ENCODE data around the gene NCKIPSD. TPM values are rescaled to one million over a fixed set of nuclear protein-coding genes. Genes with fewer than 3 reads are reported as not detected.
"Not testable (repeated sequence)": the region's sequence is repeated elsewhere in the genome, so short reads cannot be mapped to it uniquely, and the experiment has no call there.

NCKIPSD gene
- total RNA-seq: 6.3 and 8.9 TPM in 2 replicates

DNA sequence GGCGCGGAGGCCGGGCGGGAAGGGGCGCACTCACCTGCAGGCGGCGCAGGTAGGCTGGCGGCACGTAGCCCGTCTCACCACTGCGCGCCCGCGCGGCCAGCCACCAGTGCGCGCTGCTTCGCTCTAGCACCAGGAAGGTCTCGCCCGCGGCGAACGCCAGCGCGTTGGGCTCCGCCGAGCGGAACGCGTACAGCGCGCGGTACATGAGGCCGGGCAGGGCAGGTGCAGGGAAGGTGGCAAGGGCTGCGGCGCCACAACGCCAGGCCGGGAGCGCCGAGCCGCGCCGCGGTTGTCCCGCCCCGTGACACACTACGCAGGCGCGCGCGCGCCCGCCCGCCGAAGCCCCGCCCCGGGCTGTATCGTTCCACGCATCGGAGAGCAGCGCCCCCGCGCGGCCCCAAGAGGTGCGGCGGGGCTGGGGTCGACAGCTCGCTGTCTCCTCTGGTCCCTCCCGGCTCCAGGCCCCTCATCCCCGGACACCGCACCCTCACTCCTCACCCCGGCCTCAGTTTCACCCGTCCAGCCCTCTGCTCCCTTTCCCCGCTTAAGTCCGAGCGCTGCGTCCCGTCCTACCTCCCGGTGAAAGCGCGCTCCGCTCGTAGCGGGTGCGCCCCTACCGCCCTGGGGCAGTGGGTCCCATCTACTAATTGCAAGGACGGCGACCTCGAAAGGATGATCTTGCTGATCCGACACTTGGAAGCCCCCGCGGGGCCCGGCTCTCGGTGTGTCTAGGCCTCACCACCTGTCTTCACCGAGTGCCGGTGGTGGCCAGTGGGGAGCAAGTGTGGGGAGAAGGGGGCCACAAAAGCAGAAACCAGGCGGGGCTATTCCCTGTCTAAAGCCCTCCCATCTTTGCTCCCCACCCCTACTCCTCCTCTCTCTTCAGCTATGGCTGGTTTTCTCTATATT, at the start of gene NCKIPSD:
TSS of gene NCKIPSD (minus strand) at position 313 of the 909 bp plus-strand sequence. CDS start at position 205, 108 bp downstream.
- DNase-seq: peak; percentile 91

GRCh38 chr3:48735075-48735767, 49.5 kb upstream of the NCKIPSD start:
- DNase-seq: not testable (repeated sequence)

GRCh38 chr3:48734541-48734940, 48.8 kb upstream of the NCKIPSD start:
- not testable (repeated sequence) for DNase-seq

DNA sequence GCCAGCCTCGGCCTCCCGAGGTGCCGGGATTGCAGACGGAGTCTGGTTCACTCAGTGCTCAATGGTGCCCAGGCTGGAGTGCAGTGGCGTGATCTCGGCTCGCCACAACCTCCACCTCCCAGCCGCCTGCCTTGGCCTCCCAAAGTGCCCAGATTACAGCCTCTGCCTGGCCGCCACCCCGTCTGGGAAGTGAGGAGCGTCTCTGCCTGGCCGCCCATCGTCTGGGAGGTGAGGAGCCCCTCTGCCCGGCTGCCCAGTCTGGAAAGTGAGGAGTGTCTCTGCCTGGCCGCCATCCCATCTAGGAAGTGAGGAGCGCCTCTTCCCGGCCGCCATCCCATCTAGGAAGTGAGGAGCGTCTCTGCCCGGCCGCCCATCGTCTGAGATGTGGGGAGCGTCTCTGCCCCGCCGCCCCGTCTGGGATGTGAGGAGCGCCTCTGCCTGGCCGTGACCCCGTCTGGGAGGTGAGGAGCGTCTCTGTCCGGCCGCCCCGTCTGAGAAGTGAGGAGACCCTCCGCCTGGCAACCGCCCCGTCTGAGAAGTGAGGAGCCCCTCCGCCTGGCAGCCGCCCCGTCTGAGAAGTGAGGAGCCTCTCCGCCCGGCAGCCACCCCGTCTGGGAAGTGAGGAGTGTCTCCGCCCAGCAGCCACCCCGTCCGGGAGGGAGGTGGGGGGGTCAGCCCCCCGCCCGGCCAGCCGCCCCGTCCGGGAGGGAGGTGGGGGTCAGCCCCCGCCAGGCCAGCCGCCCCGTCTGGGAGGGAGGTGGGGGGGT, 48.2 kb upstream of the NCKIPSD start:
- DNase-seq: not testable (repeated sequence)

DNA sequence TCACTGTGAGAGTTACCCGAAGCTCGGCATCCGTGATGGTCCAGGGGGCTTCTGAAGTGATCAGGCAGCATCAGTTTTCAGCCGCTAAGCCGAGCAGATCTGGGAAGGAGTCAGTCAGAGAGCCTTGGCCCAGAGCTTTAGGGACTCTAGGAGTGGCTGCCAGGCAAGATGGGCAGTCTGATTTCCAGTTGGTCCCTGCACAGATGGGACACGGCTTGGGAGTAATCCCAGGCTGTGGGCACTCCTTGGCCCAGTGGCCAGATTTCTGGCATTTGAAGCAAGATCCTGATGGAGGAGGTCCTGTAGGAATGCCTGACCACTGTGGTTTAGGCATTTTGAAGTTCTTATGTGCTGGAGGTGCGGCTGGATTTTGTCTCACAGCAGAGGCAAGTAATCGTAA, 41.8 kb upstream of the NCKIPSD start:
- DNase-seq: no peak

GRCh38 chr3:48725185-48725855, 39.6 kb upstream of the NCKIPSD start:
- DNase-seq: not testable (repeated sequence)

GRCh38 chr3:48723725-48724124, 38.0 kb upstream of the NCKIPSD start:
- no peak for DNase-seq

DNA sequence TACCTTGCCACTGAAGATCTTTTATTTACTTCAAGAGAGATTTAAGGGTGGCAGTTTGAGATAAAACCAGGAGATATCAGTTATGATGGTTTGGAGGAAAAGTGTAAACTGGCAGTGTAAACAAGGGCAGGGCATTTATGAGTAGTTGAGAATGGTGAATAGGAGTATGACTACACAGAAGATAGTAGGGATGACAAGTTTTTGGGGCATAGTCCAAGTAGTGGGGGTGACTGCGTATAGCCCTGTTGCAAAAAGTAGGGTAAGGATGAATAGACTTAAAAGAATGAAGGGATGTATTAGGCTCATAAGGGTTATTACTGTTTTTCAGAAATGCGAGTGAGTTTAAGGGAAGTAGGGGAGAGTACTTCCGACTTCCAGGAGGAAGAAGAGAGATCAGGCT, 37.6 kb upstream of the NCKIPSD start:
- not testable (repeated sequence) for DNase-seq

DNA sequence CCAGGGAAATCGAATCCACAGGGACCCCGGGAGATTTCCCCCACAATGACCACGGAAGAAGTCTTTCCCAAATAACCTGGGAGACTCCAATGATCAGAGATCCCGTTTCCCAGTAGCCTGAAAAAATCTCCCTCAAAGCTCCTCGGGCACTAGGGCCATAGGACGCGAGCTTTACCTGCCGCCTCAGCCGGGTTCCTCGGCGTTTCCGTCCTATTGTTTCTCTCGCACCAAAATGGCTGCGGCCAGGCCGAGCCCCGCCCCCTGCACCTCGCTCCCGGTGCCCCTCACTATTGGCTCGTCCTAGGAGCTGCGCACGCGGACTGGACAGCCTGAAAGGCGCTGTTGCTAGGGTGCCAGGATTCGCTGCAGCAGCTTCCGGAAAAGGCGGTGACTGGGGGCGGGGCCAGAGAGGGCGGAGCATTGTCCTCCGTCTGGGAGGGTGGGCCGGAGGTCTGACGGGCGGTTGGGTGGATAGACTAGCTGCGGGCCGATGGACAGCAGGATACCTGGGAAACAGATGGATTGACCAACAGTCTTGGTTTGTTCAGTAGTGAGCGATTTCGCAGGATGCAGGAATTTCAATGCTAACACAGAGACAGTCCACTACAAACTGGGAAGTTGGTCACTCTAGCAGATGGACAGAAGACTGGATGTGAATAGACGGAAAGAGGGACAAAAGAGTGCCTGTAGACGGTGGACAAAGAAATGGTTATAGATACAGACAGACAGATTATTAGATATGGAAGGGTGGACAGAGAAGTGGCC, 31.4 kb upstream of the NCKIPSD start, which contains the start of gene IP6K2:
TSS of gene IP6K2 (minus strand) at position 240 of the 765 bp plus-strand sequence. CDS start 21,930 bp downstream, outside the sequence.
- DNase-seq: peak; percentile 99

DNA sequence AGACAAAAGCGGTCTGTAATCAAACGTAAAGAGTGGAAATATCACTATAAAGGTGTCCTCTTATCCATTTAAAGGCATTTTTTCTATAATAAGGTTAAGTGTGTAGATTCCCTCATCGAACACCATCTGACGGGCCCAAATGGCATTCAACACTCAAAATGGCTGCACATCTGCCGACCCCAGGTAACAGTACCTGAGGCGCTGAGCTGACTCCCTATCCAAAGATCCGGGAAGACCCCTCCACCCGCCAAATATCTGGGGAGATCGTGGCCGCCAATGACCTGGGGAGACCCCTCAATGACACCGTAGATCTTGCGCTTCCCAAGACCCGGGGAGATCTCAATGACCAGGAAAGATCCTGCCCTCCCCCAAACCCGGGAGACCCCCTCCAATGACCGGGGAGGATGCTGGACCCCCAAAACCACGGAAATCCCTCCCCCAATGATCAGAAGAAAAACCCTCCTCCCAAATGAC, 30.8 kb upstream of the NCKIPSD start:
- peak; percentile 48 for DNase-seq

- peak; percentile 51 for DNase-seq
These were observed 29.6 kb upstream of the NCKIPSD start for GRCh38 chr3:48715174-48715800.

DNA sequence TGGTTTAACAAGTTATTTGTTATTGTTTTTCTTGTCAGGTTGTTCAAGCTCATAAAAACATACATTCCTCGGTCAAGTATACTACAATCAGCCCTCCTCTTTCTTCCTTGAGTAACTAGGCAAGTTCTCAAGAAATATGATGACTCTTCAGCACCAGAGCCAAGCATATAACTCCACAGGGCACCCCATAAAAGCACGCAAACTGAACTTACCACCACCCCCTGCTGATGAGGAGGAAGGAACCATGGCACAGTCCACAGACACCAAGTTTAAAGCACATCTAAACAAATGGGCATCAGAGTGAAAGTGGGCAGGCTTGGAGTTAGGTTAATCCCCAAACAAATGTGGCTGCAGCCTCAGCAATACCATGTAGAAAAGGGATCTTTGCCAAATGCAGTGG, 26.0 kb upstream of the NCKIPSD start:
- no peak for DNase-seq

DNA sequence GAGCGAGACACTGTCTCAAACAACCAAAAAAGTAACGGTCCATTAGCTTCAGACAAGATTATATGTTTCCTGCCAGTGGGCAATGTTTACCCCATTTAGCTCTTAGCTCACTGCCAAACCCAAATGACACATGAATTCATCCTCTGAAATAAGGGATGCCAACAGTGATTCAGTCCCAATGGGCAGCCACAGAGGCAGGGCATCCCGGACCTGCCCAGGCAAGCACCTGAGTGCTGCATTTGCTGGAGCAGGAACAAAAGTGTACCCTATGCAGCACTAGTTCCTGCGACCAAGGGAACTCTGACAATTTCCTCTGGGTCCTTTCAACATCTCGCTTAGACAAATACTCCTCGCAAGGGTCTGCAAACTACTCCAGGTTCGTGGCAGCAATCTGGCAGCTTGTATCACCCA, 23.3 kb upstream of the NCKIPSD start:
- no peak for DNase-seq

DNA sequence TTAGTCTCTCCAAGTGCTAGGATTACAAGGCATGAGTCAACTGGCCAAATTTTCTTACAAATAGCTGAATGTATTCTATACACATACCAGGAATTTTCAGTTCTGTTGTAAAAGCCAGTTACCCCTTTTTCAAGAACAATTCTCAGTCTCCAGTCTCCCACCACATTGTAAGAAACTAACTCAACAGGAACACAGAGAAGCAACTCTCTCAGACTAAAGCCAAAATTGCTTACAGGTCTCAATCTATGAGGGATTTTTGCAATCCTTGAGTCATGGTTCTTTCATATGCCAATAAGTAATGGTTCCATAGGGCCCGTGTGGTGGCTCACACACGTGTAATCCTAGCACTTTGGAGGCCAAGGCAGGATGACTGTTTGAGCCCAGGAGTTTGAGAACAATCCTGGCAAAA, 22.8 kb upstream of the NCKIPSD start:
- no peak for DNase-seq

GRCh38 chr3:48707157-48707556, 21.4 kb upstream of the NCKIPSD start:
- DNase-seq: no peak

DNA sequence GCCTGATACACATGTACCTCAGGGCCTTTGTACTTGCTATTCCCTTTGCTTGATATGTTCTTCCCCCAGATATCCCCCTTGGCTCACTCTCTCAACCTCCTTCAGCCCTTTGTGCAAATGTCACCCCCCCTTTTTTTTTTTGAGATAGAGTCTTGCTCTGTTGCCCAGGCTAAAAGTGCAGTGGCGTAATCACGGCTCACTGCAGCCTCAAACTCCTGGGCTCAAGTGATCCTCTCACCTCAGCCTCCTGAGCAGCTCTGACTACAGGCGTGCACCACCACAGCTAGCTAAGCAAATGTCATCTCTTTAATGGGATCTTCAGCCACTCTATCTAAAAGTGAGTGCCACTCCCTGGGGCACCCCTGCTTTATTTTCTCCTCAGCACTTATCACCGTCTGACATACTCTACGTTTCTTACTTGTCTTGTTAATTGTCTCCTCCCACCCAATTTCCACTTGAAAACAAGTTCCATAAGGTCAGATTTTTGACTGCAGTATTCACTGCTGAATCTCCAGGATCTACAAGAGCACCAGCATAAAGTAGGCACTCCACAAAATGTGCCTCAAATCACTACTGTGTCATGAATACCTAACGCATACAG, 16.7 kb upstream of the NCKIPSD start:
- DNase-seq: no peak

- DNase-seq: no peak
These were observed 15.2 kb upstream of the NCKIPSD start for GRCh38 chr3:48700731-48701405.

GRCh38 chr3:48698891-48699290, 13.2 kb upstream of the NCKIPSD start:
- no peak for DNase-seq

GRCh38 chr3:48697952-48698351, 12.2 kb upstream of the NCKIPSD start:
- no peak for DNase-seq

DNA sequence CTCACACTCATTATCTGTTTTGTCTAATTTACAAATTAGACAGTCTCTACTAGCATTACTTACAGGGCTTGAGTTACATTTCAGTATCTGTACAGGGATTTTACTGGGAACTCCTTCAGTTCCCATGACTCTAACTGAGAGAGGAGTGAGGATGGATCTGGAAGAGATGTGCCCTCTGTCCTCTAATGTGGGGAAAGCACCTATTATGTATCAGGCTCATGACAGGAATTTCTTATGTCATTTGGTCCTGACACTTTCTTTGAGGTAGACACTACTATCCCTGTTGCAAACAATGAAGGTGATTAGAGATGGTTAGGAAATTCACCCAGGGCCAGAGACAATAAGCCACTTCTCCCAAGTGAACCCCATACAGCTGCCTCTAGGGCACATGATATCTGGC, 10.9 kb upstream of the NCKIPSD start:
- no peak for DNase-seq
